A549 (cell line): Measurements from ENCODE around the gene MYH10. TPM values are rescaled to one million over a fixed set of nuclear protein-coding genes. Genes with fewer than 3 reads are reported as not detected.
A peak's percentile ranks its signal among the peaks of the same experiment; 100 is the strongest.

Experiments
- ATAC-seq, 2 experiments: fragments of 200-7000 bp in 1 of 2; fragments of >200 bp in 1 of 2; cut with Nextera tagmentation in 1 of 2; cut with Tn5 transposase in 1 of 2; 3 replicates each; pipeline versions ENCODE4 v1.8.0 to v1.9.1; 2018 to 2020; ENCODE audit warnings: mild to moderate bottlenecking in 1 of 2, moderate library complexity in 1 of 2
- CTCF ChIA-PET: fragments of 300-600 bp; sonication (Branson Sonifier 250); formaldehyde crosslinking; extraction: SDS; loops from one replicate; lab custom pipeline; 2021; ENCODE audit warnings: antibody characterized with exemption, inconsistent platforms; lab: Yijun Ruan, JAX
- POLR2A ChIA-PET: fragments of 350-600 bp; formaldehyde crosslinking; extraction: SDS; loops from one replicate; lab custom pipeline; 2021; ENCODE audit warnings: antibody characterized with exemption, inconsistent platforms; lab: Yijun Ruan, JAX
- DNase-seq, 2 experiments: peaks; one replicate each; pipeline versions ENCODE4 v3.0.0 to v3.0.0-alpha.2; 2011 to 2016; ENCODE audit warnings: low read depth in 1 of 2, low spot score in 1 of 2
- FAIRE-seq: peaks from 2 replicates; lab custom pipeline; 2011; peaks lifted over from hg19 to GRCh38; lab: Jason Lieb, UNC
- H3K27ac ChIP-seq, 2 experiments: fragments of >200 bp; sonication (Bioruptor Twin); formaldehyde crosslinking; 3 replicates each; pipeline ENCODE4 v1.5.1; 2016 to 2017
- H3K4me1 ChIP-seq: fragments of >200 bp; sonication (Bioruptor Twin); formaldehyde crosslinking; 3 replicates; pipeline ENCODE4 v1.6.1; 2016
- H3K4me2 ChIP-seq: fragments of >200 bp; sonication (Bioruptor Twin); formaldehyde crosslinking; 3 replicates; pipeline ENCODE4 v1.6.1; 2016
- H3K4me3 ChIP-seq: fragments of >200 bp; sonication (Bioruptor Twin); formaldehyde crosslinking; 3 replicates; pipeline ENCODE4 v1.5.1; 2016
- H3K9me3 ChIP-seq: fragments of >200 bp; sonication (Bioruptor Twin); formaldehyde crosslinking; 3 replicates; pipeline ENCODE4 v1.6.1; 2016
- BHLHE40 ChIP-seq: IDR thresholded peaks from 2 replicates; pipeline ENCODE4 v1.6.1; 2012; ENCODE audit warnings: low read depth, low read length, inconsistent platforms
- CBX2 ChIP-seq: fragments of 200-600 bp; sonication (generic); IDR thresholded peaks from 2 replicates; pipeline ENCODE4 v1.6.1; 2016; ENCODE audit warnings: low read depth, mild to moderate bottlenecking, borderline replicate concordance
- EHF ChIP-seq: fragments of 250-450 bp; sonication (Bioruptor Pico); IDR thresholded peaks from 2 replicates; pipeline ENCODE4 v1.5.0; 2020; ENCODE audit warnings: mild to moderate bottlenecking
- ELK1 ChIP-seq: fragments of 150-350 bp; IDR thresholded peaks from 2 replicates; pipeline ENCODE4 v1.6.1; 2014; ENCODE audit warnings: low read depth, mild to moderate bottlenecking, low read length
- FOSL2 ChIP-seq, 2 experiments: fragments of 450-650 bp in 1 of 2; fragments of >200 bp in 1 of 2; sonication (Bioruptor Twin) in 1 of 2; formaldehyde crosslinking; IDR thresholded peaks; 2 replicates each; pipeline versions ENCODE4 v1.5.0 to v1.6.1; 2016 to 2020; ENCODE audit warnings: mild to moderate bottlenecking in 1 of 2, moderate library complexity in 1 of 2
- FOXS1 ChIP-seq: fragments of 250-450 bp; sonication (Bioruptor Pico); IDR thresholded peaks from 2 replicates; pipeline ENCODE4 v1.5.0; 2020; ENCODE audit warnings: mild to moderate bottlenecking, moderate library complexity
- GATA3 ChIP-seq: IDR thresholded peaks from 2 replicates; pipeline ENCODE4 v1.6.1; 2012; ENCODE audit warnings: borderline replicate concordance
- HMGXB4 ChIP-seq: fragments of 250-450 bp; sonication (Bioruptor Pico); IDR thresholded peaks from 2 replicates; pipeline ENCODE4 v1.5.0; 2021; ENCODE audit warnings: mild to moderate bottlenecking, moderate library complexity, borderline replicate concordance
- HOXA7 ChIP-seq: fragments of 250-450 bp; sonication (Bioruptor Pico); IDR thresholded peaks from 2 replicates; pipeline ENCODE4 v1.5.0; 2020; ENCODE audit warnings: mild to moderate bottlenecking, moderate library complexity
- HOXB5 ChIP-seq: fragments of 250-450 bp; sonication (Bioruptor Pico); IDR thresholded peaks from 2 replicates; pipeline ENCODE4 v1.5.0; 2020; ENCODE audit warnings: mild to moderate bottlenecking, moderate library complexity
- JUN ChIP-seq, 2 experiments: fragments of >200 bp; sonication (Bioruptor Twin); formaldehyde crosslinking; IDR thresholded peaks; 2 replicates in 1 of 2; 3 replicates in 1 of 2; pipeline ENCODE4 v1.6.1; 2016 to 2017
- KDM5A ChIP-seq: fragments of 200-600 bp; sonication (generic); IDR thresholded peaks from 2 replicates; pipeline ENCODE4 v1.6.1; 2016; ENCODE audit warnings: antibody characterized with exemption, mild to moderate bottlenecking
- NPAS2 ChIP-seq: fragments of 250-450 bp; sonication (Bioruptor Pico); IDR thresholded peaks from 2 replicates; pipeline ENCODE4 v1.8.0; 2022; ENCODE audit warnings: mild to moderate bottlenecking, moderate library complexity, borderline replicate concordance
- POLR2A ChIP-seq: IDR thresholded peaks from 2 replicates; pipeline ENCODE4 v1.6.1; 2012; ENCODE audit warnings: mild to moderate bottlenecking, low read length
- SMC3 ChIP-seq: fragments of >200 bp; sonication (Bioruptor Twin); formaldehyde crosslinking; IDR thresholded peaks from 3 replicates; pipeline ENCODE4 v1.6.1; 2018; ENCODE audit warnings: inconsistent platforms
- TFCP2L1 ChIP-seq: fragments of 250-450 bp; sonication (Bioruptor Pico); IDR thresholded peaks from 2 replicates; pipeline ENCODE4 v1.5.0; 2021; ENCODE audit warnings: mild to moderate bottlenecking
- ZC3H11A ChIP-seq: fragments of 450-650 bp; IDR thresholded peaks from 2 replicates; pipeline ENCODE4 v1.6.1; 2014; ENCODE audit warnings: antibody characterized with exemption, mild to moderate bottlenecking
- ZNF302 ChIP-seq: fragments of 250-450 bp; sonication (Bioruptor Pico); IDR thresholded peaks from 2 replicates; pipeline ENCODE4 v1.9.0; 2021; ENCODE audit warnings: inconsistent platforms, mild to moderate bottlenecking, moderate library complexity
- WGBS: methylation state at CpG from one replicate; pipeline ENCODE4 v1.1.6; 2017; ENCODE audit errors: missing lambda C conversion rate; 5-methylcytosine and 5-hydroxymethylcytosine counted together
- polyA plus RNA-seq, 4 experiments: library from polyadenylated mRNA; depleted of rRNA in 3 of 4; stranded (reverse); fragments of >200 nt; fragmentation: RNase III in 1 of 4; extraction: RNeasy Plus Mini Kit Qiagen cat#74134 plus additional on column Dnase treatment in 1 of 4; gene quantifications; 2 replicates in 3 of 4; 3 replicates in 1 of 4; pipeline ENCODE4 v1.2.3, GENCODE V29; 2011 to 2017
- TF ChIP-seq, protein P1 (sequence below): fragments of 250-450 bp; sonication (Bioruptor Pico); IDR thresholded peaks from 2 replicates; pipeline ENCODE4 v1.5.0; 2020; ENCODE audit warnings: low read depth, mild to moderate bottlenecking, moderate library complexity

The MYH10 gene
- polyA plus RNA-seq, 2 of the 4 experiments (the other 2 are of a cell fraction) = 26.5 to 28.3 TPM

DNA sequence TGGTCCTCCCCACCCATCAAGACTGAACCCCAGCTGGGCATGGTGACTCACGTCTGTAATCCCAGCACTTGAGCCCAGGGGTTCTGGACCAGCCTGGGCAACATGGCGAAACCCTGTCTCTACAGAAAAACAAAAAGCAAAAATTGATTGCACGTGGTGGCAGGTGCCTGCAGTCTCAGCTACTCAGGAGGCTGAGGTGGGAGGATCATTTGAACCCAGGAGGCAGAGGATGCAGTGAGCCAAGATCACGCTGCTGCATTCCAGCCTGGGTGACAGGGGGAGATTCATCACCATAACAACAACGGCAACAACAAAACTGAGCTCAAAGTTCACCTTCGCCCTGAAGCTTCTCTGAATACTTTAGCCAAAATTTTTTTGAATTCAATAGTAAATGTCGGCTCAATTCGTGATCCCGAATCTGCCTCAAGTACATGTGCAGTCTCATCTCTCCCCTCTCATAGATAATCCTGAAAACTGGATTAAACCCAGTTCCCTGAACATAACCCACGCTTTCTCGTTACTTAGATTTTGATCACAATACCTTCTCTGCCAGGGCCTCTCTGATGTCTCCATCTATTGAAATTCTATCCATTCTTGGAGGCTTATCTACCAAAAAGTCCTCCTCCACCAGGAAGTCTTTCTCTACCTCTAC is 13.5 kb upstream of the MYH10 start:
- H3K27ac ChIP-seq = no peak overlapping the region
- WGBS = 60% methylated on average over 11 of the region's 11 CpGs
- no peak for ATAC-seq
- no peak for DNase-seq
- ChIA-PET POLR2A (interaction anchor here (1.0 kb wide), 1 partner anchor 112 kb away, joined by 3 read pairs; no protein-coding TSS in a partner anchor), CTCF (no interaction called here)
- TF ChIP-seq FOXS1 (CRISPR knock-in tag) (no peak), EHF (CRISPR knock-in tag) (no peak), NPAS2 (CRISPR knock-in tag) (no peak), HMGXB4 (CRISPR knock-in tag) (no peak), TFCP2L1 (CRISPR knock-in tag) (no peak), ZNF302 (CRISPR knock-in tag) (no peak), SMC3 (no peak), HOXB5 (CRISPR knock-in tag) (no peak), ZC3H11A (no peak), FOSL2 (IDR thresholded peaks at IDR 0.05) (no peak), FOSL2 (CRISPR knock-in tag; IDR thresholded peaks at IDR 0.05) (no peak), KDM5A (no peak), ELK1 (no peak), HOXA7 (CRISPR knock-in tag) (no peak)
- no peaks in the 10 kb centered on the region for H3K9me3 ChIP-seq
- peaks cover 6% of the 10 kb centered on the region; the same call in 1 of the 3 replicates for H3K4me1 ChIP-seq
- FAIRE-seq = no peak
- H3K4me3 ChIP-seq = no peak overlapping the region
- no peak overlapping the region for H3K4me2 ChIP-seq

- FAIRE-seq = no peak
- ATAC-seq = no peak
- DNase-seq = no peak
- ChIA-PET CTCF (interaction anchor here (0.9 to 3.9 kb wide), 2 partner anchors 11 to 531 kb away, joined by 3 to 24 read pairs; no protein-coding TSS in a partner anchor), POLR2A (interaction anchor here (1.4 kb wide), 1 partner anchor 9 kb away, joined by 3 read pairs; no protein-coding TSS in a partner anchor)
- Histone ChIP-seq H3K4me1 (no peaks in the 10 kb centered on the region), H3K27ac (no peak overlapping the region), H3K4me3 (no peak overlapping the region), H3K4me2 (no peak overlapping the region), H3K9me3 (no peaks in the 10 kb centered on the region)
- WGBS = 0% methylated on average over 1 of the region's 1 CpG
- TF ChIP-seq GATA3 = no peak
- TF ChIP-seq JUN (IDR thresholded peaks at IDR 0.05) = no peak
- TF ChIP-seq POLR2A = no peak
- no peak for TF ChIP-seq CBX2
Measured at GRCh38 chr17:8639709-8640108, 9.2 kb upstream of the MYH10 start.

DNA sequence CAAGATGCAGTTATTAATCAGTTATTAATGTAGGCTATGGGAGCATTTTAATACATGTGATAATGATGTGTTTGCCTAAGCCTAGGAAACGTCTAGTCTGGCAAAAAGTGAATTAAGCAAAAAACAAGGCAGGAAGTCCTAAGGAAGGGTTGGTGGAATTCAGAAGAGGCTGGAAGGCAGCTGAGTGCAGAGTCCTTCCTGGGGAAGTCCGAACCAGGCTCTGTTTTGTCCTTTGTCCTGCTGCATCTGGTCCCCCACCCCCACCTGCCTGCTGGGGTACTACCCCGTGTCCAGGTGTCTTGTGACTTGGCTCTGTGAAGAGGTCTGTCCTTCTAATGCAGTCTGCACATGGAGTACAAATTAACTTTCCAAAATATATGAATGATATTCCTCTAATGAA is 1.5 kb upstream of the MYH10 start:
- Histone ChIP-seq H3K4me2 (peak overlapping the region; percentile 93), H3K4me3 (peak overlapping the region; percentile 95), H3K9me3 (no peaks in the 10 kb centered on the region), H3K27ac (no peak overlapping the region), H3K4me1 (peaks cover 13% of the 10 kb centered on the region)
- POLR2A ChIA-PET = no interaction called here
- FAIRE-seq (no peak), ATAC-seq (no peak), DNase-seq (no peak)
- CTCF ChIA-PET = interaction anchor here (1.1 kb wide), 1 partner anchor 122 kb away, joined by 3 read pairs; no protein-coding TSS in a partner anchor
- WGBS = 39% methylated on average over 3 of the region's 3 CpGs
- 0 out of 2 replicates have a peak, but pooled peaks have one; percentile 3 for TF ChIP-seq BHLHE40
- TF ChIP-seq, protein P1, sequence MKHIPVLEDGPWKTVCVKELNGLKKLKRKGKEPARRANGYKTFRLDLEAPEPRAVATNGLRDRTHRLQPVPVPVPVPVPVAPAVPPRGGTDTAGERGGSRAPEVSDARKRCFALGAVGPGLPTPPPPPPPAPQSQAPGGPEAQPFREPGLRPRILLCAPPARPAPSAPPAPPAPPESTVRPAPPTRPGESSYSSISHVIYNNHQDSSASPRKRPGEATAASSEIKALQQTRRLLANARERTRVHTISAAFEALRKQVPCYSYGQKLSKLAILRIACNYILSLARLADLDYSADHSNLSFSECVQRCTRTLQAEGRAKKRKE (CRISPR knock-in tag) = no peak
- TF ChIP-seq HOXA7 (CRISPR knock-in tag) = no peak
